ENCODE measurements around the gene MICOS13.

The MICOS13 gene

GRCh38 chr19:5693195-5694166 is 13.2 kb upstream of the MICOS13 start (continued):
- TF ChIP-seq, protein P1, sequence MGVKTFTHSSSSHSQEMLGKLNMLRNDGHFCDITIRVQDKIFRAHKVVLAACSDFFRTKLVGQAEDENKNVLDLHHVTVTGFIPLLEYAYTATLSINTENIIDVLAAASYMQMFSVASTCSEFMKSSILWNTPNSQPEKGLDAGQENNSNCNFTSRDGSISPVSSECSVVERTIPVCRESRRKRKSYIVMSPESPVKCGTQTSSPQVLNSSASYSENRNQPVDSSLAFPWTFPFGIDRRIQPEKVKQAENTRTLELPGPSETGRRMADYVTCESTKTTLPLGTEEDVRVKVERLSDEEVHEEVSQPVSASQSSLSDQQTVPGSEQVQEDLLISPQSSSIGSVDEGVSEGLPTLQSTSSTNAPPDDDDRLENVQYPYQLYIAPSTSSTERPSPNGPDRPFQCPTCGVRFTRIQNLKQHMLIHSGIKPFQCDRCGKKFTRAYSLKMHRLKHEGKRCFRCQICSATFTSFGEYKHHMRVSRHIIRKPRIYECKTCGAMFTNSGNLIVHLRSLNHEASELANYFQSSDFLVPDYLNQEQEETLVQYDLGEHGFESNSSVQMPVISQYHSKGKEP (tag by site-specific recombination; IDR thresholded peaks at IDR 0.05): no peak
- TF ChIP-seq, protein P2, sequence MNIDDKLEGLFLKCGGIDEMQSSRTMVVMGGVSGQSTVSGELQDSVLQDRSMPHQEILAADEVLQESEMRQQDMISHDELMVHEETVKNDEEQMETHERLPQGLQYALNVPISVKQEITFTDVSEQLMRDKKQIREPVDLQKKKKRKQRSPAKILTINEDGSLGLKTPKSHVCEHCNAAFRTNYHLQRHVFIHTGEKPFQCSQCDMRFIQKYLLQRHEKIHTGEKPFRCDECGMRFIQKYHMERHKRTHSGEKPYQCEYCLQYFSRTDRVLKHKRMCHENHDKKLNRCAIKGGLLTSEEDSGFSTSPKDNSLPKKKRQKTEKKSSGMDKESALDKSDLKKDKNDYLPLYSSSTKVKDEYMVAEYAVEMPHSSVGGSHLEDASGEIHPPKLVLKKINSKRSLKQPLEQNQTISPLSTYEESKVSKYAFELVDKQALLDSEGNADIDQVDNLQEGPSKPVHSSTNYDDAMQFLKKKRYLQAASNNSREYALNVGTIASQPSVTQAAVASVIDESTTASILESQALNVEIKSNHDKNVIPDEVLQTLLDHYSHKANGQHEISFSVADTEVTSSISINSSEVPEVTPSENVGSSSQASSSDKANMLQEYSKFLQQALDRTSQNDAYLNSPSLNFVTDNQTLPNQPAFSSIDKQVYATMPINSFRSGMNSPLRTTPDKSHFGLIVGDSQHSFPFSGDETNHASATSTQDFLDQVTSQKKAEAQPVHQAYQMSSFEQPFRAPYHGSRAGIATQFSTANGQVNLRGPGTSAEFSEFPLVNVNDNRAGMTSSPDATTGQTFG (tag by site-specific recombination; IDR thresholded peaks at IDR 0.05; ENCODE audit: borderline replicate concordance): no peak
- TF ChIP-seq, protein P3, sequence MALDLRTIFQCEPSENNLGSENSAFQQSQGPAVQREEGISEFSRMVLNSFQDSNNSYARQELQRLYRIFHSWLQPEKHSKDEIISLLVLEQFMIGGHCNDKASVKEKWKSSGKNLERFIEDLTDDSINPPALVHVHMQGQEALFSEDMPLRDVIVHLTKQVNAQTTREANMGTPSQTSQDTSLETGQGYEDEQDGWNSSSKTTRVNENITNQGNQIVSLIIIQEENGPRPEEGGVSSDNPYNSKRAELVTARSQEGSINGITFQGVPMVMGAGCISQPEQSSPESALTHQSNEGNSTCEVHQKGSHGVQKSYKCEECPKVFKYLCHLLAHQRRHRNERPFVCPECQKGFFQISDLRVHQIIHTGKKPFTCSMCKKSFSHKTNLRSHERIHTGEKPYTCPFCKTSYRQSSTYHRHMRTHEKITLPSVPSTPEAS (tag by site-specific recombination; IDR thresholded peaks at IDR 0.05): no peak
- peak; percentile 14; the same call in 1 of the 2 replicates for TF ChIP-seq ZBTB8A (tag by site-specific recombination; IDR thresholded peaks at IDR 0.05)
- TF ChIP-seq ZNF2 (tag by site-specific recombination; IDR thresholded peaks at IDR 0.05): peak; percentile 44
- 0 out of 2 replicates have a peak, but pooled peaks have one; percentile 76 for TF ChIP-seq ZNF837 (tag by site-specific recombination; IDR thresholded peaks at IDR 0.05)
- TF ChIP-seq ZNF529 (tag by site-specific recombination; IDR thresholded peaks at IDR 0.05; ENCODE audit: insufficient replicate concordance): no peak
- no peak for TF ChIP-seq ZNF677 (tag by site-specific recombination; IDR thresholded peaks at IDR 0.05)
- TF ChIP-seq ZBTB10 (tag by site-specific recombination; IDR thresholded peaks at IDR 0.05): 0 out of 2 replicates have a peak, but pooled peaks have one; percentile 32
- no peak for TF ChIP-seq ZNF629 (tag by site-specific recombination; IDR thresholded peaks at IDR 0.05)
- peak; percentile 76; the same call in 1 of the 2 replicates for TF ChIP-seq ZBTB6 (tag by site-specific recombination; IDR thresholded peaks at IDR 0.05)
- TF ChIP-seq ZSCAN23 (tag by site-specific recombination; IDR thresholded peaks at IDR 0.05): no peak
- no peak for TF ChIP-seq TCF7L2 (IDR thresholded peaks at IDR 0.05; ENCODE audit: borderline replicate concordance, low read depth, low read length)
- TF ChIP-seq ZBTB48 (tag by site-specific recombination; IDR thresholded peaks at IDR 0.05): no peak
- TF ChIP-seq, protein P4, sequence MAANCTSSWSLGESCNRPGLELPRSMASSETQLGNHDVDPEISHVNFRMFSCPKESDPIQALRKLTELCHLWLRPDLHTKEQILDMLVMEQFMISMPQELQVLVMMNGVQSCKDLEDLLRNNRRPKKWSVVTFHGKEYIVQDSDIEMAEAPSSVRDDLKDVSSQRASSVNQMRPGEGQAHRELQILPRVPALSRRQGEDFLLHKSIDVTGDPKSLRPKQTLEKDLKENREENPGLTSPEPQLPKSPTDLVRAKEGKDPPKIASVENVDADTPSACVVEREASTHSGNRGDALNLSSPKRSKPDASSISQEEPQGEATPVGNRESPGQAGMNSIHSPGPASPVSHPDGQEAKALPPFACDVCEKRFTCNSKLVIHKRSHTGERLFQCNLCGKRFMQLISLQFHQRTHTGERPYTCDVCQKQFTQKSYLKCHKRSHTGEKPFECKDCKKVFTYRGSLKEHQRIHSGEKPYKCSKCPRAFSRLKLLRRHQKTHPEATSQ (tag by site-specific recombination; IDR thresholded peaks at IDR 0.05): 0 out of 2 replicates have a peak, but pooled peaks have one; percentile 6
- TF ChIP-seq ZNF280D (tag by site-specific recombination; IDR thresholded peaks at IDR 0.05): no peak
- no peak for TF ChIP-seq ZNF16 (tag by site-specific recombination; IDR thresholded peaks at IDR 0.05; ENCODE audit: low read depth)
- TF ChIP-seq RBAK (tag by site-specific recombination; IDR thresholded peaks at IDR 0.05): no peak
- peak; percentile 23; the same call in 1 of the 2 replicates for TF ChIP-seq ZIC2 (tag by site-specific recombination; IDR thresholded peaks at IDR 0.05)
- TF ChIP-seq ZNF398 (tag by site-specific recombination; IDR thresholded peaks at IDR 0.05): no peak

Data from HEK293 (cell line).